ENCODE results near the gene SLC25A33.

The SLC25A33 gene

DNA sequence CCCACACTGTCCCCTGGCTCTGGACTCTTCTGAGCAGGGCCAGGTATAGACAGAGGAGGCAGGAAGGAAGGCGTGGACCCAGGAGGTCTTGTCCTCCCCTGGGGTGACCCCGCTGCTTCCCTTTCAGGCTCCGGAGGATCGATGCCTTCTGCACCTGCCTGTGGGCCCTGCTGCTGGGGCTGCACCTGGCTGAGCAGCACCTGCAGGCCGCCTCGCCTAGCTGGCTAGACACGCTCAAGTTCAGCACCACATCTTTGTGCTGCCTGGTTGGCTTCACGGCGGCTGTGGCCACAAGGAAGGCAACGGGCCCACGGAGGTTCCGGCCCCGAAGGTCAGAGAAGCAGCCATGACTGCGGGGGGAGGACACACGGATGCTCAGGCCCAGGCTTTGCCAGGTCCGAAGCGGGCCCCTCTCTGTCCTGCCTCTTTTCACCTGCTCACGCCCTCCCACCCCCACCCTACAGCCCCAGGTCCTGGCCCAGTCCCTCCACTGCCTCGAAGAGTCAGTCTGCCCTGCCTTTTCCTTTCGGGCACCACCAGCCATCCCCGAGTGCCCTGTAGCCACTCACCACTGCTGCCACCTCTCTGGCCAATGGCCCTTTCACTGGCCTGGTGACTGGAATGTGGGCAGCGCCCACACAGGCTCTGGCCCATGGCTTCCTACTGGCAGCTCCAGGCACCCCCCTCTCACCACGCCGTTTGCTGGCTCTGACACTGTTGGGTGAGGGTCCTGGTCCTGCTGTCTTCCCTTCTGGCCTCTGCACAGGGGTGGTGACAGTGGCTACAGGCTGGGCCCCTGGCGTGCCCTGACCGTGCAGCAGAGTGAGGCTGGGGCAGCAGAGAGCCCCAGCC is 62.9 kb downstream of the SLC25A33 start:
- DNase-seq (ENCODE audit: low spot score), result no peak

DNA sequence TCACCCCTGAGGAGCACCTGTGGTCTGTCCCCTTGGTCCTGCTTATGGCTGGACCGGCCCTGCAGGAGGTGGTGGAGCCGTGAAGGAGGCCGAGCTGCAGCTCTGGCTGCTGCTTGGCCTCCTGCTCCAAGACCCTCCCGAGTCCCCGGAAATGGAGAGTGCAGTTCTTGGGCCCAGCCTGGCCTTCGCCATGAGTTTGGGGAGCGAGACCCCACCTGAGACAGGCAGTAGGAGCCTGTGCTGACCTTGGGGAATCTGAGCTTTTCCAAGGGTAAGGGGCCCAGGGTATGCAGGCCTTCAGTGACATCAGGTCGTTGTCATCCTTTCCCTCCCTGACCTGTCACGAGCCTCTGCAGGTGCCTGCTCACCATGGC is 63.5 kb downstream of the SLC25A33 start:
- DNase-seq (ENCODE audit: low spot score), result no peak

DNA sequence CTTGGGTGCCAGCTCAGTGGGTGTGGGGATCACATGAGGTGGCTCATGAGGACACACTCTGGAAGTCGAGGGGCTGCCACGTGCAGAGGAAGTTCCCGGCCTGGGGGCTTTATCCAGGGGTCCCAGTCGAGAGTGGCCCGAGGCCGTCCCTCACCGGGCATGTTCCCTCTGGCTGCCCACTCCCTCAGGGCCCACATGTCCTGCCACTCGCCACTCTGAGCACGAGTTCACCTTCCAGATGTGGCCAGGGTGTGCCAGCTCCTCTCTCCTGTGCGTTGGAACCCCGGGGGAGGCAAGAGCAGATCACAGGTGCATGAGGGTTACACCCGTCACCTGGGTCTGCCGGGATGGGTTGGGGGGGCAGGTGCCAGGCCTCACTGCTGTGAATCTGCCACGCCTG is 64.0 kb downstream of the SLC25A33 start:
- no peak for DNase-seq (ENCODE audit: low spot score)

DNA sequence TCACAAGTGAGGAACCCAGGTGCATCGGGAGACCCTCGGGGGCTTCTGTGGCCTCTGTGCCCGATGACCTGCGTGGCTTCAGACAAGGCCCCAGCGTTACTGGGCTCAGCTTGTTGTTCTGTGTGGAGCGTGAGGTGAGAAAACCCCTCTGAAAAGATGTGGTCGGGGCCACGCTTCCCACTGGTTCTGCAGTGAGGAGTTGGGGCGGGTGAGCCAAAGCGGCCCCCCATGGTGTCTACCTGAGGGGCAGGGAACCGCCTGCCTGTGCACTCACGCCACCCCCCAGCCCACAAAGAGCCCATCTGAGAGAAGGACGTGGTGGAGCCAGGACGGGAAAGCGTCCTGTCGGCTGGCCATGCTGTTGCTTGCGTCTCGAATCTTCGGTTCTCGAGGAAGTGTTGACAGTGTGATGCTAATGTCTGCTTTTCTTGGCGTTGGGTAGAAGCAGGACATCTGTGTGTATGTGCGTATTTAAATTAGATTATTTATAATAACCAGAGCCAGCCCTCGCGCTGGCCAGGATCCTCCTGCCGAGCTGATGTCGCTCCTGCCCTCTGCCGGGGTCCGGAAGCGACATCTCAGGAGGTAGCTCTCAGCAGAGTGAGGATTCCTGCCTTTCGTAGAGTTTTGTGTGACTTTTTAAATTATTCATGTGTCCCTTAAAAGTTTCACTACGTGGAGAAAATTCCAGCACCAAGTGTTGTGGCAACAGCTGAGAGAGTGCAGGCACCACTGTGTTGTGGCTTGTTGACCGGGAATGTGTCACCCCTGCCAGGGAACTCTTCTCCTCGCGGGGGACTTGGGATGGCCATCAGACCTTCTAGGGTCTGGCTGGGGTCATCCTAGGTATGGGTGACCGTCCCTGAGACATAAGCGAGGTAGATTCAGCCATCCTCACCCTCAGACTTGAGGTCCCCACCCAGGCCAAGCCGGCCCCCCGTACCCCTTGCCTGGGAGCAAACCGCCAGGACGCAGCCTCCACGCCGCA is 64.8 kb downstream of the SLC25A33 start:
- DNase-seq (ENCODE audit: low spot score), result no peak

DNA sequence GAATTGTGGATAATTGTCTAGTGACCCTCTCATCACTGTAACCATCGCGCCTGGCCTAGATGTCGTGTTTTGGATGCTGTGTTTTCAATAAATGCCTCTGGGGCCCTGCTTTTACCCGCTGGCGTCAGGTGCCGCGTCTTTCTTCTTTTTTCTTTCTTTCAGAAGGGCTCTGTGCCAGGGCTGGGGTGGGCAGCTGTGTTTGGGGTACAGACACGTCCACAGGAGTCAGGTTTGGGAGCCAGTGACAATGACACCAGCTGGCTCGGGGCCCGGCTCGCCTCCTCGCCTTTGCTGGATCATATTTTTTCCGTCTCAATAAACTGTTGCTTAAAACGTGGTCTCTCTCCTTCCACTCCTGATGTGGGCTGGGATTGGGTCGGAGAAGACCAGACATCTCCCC is 65.6 kb downstream of the SLC25A33 start:
- no peak for DNase-seq (ENCODE audit: low spot score)

DNA sequence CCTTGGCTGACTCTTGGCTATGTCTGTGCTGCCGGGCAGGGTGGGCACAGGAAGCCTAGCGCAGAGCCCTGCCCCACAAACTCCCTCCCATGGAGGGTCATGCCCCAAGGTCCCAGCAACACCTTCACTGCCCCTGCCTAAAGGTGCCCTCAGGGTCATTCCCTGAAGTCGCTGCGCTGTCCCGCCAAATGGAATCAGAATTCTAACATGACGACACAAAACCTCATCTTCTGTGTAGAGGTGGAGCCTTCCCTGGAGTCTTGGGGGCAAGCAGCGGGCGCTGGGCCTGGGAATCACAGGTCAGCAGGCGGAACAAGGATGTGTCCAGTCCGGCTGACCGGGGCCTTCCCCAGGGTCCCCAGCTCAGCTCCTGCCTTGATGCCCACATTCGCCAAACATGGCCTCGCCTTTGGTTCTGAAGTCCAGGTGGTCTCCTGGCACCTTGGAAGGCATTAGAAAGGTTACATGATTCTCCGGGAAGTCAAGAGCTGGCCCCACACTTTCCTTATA is 66.7 kb downstream of the SLC25A33 start:
- DNase-seq (ENCODE audit: low spot score), result no peak

DNA sequence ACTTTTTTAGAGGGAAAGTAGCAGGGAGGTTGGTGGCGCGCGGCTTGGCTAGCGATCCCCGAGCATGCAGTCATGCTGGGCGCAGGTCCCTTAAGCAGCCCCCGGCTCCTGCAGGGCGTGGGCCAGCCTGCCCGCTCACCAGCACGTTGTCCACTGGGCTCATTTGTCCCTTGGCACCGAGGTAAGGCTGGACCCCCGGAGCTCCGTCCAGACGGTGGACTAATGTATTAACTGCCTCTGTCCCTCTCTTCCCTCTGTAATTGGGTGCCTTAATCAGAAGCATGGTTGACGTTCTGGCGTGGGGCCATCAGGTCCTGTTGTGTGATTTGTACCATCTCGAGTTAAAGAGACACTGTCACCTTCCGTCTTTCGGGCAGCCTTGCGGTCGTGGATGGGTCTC is 67.2 kb downstream of the SLC25A33 start:
- DNase-seq (ENCODE audit: low spot score), result no peak

DNA sequence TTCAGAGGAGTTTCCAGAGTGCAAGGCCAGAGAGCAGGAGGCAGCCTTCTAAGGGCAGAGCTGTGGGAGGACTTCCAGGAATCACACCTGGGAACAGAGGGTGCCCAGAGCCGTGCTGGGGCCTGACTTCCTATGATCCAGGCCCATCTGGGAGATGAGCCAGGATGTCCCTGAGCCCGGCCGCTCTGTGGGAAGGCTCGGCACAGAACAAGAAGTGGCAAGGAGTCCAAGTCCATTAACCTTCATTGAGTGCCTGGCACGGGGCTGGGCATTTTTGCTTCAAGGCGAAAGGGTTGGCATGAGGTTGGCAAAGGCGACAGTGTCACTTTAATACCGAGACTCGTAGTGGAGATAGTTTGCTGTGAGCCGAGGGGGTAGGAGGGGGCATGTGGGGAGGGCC is 67.7 kb downstream of the SLC25A33 start:
- peak; percentile 53 for DNase-seq (ENCODE audit: low spot score)

DNA sequence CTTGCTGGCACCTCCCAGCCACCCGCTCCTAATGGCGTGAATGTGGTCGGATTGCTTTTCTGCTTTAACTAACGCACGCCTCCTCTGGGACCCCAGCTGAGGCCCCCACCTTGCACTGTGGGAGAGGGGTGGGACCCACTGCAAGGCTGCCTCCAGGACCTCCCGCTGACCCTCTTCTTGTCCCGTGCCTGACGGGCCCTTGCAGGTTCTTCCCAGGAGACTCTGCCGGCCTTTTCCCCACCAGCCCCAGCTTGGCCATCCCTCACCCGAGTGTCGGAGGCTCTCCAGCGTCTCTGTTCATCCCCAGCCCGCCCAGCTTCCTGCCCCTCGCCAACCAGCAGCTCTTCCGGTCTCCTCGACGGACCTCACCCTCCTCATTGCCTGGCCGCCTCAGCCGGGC is 68.1 kb downstream of the SLC25A33 start:
- no peak for DNase-seq (ENCODE audit: low spot score)

DNA sequence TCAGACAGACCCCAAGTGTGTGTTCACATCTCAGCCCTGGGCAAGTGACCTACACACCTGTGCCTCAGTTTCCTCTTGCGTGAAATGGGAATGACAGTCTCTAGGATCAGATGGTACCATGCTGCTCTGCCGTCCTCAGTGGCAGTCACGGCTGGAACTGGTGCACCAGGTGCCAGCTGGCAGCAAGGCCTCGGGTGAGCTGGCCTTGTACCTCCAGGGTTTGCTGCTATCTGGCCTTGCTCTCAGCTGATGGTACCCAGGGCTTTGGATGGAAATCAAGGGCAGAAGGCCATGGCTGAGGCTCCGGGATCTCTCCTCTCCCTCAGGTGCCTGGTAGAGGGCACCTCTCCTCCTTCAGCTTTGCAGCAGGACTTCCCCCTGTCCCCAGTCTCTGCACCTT is 70.7 kb downstream of the SLC25A33 start:
- no peak for DNase-seq (ENCODE audit: low spot score)

DNA sequence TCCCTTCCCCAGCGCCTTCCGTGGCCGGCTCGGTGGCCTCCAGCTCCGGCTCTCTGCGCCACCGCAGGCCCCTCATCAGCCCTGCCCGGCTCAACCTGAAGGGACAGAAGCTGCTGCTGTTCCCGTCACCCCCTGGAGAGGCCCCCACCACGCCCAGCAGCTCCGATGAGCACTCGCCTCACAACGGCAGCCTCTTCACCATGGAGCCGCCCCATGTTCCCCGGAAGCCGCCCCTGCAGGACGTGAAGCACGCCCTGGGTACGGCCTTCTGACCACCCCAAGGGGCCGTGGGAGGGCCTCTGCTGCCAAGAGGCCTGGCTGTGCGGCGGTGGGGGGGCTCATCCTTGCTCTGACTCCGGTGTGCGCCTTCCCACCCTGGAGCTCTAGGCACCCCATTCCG is 71.3 kb downstream of the SLC25A33 start:
- DNase-seq (ENCODE audit: low spot score), result no peak

DNA sequence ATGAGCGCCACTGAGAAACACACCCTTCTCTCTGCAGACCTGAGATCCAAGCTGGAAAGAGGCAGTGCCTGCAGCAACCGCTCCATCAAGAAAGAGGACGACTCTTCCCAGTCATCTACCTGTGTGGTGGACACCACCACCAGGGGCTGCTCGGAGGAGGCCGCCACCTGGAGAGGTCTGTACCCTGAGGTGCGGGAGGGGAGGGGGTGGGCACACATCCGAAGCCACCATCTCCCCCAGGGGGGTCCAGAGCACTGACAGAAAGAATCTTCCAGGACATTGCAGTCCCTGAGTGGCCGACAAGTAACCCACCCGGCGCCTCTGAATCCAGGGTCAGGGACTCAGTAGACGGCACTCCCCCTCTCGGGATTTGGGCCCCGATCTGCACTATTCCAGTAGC is 72.5 kb downstream of the SLC25A33 start:
- DNase-seq (ENCODE audit: low spot score), result no peak

DNA sequence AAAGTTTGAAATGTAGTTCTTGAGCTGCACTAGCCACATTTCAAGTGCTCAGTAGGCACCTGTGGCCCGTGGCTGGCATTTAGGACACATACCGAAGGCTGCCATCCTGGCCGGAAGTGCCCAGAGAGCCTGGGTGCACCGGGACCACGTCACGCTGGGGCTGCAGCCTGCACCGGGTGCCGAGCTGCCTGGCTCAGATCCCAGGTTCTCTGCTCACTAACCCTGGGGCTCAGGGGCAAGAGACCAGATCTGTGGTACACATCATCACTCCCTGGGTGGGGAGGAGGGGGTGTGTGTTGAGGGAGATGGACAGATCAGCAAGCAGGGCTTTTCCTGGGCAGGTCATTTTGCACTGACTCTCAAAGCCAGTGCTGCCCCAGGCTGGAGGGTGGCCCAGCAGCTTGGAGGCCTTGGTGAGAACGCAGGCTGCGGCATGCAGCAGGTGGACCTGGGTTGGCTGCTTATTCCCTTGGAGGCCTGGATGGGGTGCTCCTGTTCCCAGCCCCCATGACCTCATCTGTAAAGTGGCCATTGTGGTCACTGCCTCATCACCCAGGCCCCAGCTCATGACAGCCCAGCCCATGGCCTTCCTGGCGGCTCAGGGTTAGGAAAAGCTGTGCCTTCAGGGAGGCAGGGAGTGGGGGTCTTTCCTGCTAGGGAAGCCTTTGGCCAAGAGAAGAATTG is 73.0 kb downstream of the SLC25A33 start:
- DNase-seq (ENCODE audit: low spot score), result no peak

DNA sequence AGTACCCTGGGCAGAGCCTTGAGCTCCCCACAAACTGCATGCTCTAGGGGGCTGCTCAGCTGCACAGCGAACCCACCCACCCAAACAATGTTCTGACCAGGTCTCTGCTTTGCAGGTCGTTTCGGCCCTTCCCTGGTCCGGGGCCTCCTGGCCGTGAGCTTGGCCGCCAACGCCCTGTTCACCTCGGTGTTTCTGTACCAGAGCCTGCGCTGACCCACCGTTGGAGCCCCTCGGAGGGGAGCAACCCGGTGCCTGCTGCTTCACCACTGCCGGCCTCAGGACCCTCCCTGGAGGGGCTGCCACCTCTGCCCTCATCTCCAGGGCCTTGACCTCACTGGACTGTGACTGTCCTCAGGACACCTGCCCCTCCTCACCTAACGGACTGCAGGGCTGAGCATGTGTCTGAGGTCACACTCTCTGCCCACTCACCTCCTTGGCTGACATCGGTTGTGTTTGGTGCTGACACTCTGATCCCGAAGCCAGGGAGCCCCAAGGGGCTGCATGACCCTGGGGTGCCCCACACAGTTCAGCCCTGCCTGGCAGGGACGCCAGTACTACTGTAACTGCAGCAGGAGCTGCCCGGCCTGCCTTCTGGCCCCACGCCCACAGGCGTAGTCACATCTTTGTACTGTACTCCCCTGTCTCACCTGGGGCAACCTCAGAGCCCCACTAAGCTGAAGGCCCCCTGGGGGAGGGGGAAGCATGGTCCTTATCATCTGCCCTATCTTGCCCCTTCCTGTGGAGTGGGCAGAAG is 73.8 kb downstream of the SLC25A33 start:
- no peak for DNase-seq (ENCODE audit: low spot score)

DNA sequence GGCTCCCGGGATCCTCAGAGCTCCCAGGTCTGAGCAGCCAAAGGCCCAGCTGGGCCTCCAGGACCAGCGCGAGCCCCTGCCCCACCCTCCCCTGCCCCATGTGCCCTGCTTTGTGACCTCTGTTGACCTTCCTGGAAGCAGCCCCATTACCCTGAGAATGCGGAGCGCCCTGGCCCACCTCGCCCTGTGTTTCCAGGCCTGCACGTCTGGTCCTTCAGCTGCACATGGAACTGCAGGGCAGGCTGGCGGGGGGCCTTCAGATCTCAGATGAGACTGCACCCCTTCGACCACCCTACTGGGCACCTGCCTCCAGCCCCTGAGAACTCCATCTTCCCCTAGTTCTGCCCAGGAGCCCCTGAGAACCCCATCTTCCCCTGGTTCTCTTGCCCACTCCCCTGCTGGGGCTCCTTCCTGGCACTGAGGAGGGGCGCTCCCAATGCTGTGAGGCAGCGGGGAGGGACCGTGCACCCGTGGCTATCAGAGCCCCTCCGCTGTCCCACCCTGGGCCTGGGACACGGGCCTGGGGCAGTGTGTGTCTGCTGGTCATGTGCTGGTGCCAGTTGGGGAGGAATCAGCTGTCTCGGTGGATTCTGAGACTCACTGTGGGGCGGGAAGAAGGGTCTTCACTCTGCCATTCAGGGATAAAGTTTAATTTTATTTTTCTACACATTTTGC is 74.5 kb downstream of the SLC25A33 start:
- DNase-seq (ENCODE audit: low spot score), result no peak

DNA sequence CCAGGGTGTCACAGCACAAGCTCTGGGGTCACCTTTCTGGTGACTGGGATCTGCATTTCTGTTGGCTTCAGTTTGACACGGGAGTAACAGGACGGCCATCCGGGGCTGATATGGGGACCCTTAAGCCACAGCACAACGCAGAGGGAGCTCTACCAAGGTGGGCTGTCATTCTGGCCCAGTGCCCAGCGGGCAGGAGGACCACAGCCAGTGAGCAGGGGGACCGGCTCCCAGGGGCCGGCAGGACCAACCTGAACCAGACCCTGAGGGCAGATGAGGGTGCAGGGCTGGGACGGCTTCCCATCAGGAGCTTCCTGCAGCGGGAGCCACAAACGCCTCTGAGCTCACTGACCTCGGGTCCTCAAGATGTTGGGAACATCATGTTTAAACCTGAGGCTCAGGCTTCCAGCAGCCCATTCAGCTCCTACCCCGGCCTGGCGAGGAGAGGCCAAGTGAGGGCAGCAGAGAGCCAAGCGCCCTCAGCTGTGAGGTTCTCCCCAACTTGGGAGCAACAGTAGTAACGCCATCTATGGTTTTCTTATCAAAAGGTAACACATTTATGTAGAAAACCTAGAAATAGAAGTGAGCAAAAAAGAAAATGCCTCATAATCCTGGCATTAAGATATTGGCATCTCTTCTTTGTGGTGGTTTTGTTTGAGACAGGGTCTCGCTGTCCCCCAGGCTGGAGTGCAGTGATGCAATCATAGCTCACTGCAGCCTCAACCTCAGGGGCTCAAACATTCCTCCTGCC is 76.2 kb downstream of the SLC25A33 start:
- DNase-seq (ENCODE audit: low spot score), result no peak

DNA sequence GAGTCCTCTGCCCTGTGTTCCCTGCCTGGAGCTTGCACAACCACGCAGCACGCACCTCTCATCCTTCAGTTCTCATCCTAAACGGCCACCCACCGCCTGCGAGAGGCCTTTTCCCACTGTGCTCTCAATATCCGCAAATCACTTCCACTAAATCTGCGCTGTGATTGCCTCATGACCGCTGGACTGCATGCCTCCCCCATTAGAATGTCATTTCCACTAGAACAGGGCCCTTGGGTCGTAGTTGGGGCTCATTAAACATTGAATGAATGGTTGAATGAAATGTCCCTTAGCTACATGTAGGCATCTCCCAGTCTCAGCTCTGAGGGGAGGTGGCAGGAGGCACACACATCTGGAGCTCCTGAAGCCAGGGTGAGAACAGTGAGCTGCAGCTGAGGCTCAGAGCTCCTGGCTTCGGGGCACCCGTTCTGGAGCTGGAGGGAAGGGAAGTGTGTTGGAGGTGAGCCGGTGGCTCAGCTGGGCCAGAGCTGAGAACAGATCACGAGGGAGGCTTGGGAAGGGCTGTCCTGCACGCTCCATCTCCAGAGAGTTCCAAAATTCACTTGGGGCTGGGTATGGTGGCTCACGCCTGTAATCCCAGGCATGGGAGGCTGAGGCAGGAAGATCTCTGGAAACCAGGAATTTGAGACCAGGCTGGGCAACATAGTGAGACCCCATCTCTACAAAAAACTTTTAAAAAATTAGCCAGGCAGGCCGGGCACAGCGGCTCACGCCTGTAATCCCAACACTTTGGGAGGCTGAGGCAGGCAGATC is 79.8 kb downstream of the SLC25A33 start:
- no peak for DNase-seq (ENCODE audit: low spot score)

DNA sequence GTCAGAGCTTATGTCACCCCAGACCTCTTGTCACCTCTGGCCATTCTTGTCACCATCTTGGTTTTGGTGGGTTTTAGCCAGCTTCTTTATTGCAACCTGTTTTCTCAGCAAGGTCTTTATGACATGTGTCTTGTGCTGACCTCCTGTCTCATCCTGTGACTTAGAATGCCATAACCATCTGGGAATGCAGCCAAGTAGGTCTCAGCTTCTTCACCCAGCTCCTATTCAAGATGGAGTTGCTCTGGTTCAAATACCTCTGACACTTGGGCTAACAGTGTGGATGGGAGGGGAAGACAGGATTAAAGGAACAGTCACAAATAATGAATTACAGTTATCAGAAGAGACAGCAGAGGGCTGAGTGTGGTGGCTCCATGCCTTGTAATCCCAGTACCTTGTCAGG is 81.8 kb downstream of the SLC25A33 start:
- no peak for DNase-seq (ENCODE audit: low spot score)

DNA sequence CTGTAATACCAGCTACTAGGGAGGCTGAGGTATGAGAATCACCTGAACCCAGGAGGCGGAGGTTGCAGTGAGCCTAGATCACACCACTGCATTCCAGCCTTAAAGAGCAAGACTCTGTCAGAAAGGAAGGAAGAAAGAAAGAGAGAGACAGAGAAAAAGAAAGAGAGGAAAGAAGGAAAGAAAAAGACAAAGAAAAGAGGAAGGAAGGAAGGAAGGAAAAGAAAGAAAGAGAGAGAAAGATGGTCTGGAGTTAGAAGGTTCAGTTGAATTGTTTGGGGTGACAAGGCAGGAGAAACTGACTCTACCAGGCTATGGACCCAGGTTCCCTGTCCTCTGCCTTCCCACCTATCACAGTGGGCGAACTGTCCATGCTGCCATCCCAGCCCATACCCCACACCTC is 84.8 kb downstream of the SLC25A33 start:
- DNase-seq (ENCODE audit: low spot score), result no peak

Measured in pons (tissue), 1 donor.